ENCODE results near the gene GATA2. TPM values are rescaled to one million over a fixed set of nuclear protein-coding genes. Genes with fewer than 3 reads are reported as not detected.

The GATA2 gene
- total RNA-seq, 1 donor from 2014 or later: 60.4 TPM

GRCh38 chr3:128483657-128484403, 9.2 kb downstream of the GATA2 start:
- Mint-ChIP-seq H3K27ac (peak overlapping the region; percentile 77), H3K9me3 (no peaks in the 10 kb centered on the region), H3K36me3 (peaks cover 13% of the 10 kb centered on the region), H3K4me1 (peaks cover 46% of the 10 kb centered on the region), H3K27me3 (ENCODE audit: low read depth) (no peaks in the 10 kb centered on the region), H3K4me3 (peak overlapping the region; percentile 94)
- no peak for TF ChIP-seq CTCF (IDR thresholded peaks at IDR 0.05; ENCODE audit: unreplicated experiment)
- no peak for DNase-seq (ENCODE audit: low spot score in 2 of 2, unreplicated experiment in 2 of 2)

DNA sequence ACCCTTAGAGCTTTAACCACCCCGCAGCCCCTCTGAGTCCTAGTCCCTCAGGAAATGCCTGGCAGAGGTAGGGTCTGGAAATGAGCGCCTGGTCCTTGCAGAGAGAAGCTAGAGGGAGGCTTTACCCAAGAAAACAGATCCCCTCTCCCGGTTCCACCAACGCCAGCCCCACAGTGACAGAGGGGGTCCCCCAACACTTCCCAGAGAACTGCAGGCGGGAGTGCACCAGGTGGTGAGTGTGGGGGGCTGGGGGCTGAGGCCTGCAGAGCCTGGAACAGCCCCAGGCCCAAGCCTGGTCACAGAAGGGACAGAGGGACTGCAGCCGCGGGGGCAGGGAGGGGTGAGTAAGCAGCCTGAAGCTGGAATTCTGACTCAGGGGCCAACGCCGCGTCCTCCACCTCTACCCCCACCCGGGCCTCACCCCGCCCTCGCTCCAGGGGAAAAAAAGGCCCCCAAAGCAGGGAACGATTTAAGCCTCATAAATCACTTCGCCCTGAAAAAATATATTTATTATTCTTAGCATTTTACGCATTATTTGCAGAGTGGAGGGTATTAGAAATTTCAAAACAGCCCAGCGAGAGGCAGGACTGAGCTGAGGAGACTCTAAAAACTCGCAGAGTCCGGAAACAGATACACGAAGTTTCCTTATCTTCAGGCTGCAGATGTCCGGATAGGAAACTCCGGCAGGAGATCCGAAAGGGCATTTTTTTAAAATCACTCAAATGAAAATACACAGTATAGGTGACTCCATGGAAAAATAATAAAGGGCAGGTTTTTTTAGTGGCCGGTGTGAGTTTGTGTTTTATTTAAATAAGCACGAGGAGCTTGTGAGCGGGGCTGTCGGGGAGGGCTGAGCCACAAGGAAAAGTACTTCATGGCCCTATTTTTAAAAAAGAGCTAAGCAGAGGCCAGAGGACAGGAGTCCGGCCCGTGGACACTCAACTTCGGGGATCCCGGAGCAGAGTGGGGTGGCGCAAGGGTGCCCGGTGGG, 10.0 kb downstream of the GATA2 start:
- H3K27me3 Mint-ChIP-seq (ENCODE audit: low read depth): no peaks in the 10 kb centered on the region
- H3K4me3 Mint-ChIP-seq: peak overlapping the region; percentile 94
- no peak for TF ChIP-seq CTCF (IDR thresholded peaks at IDR 0.05; ENCODE audit: unreplicated experiment)
- H3K36me3 Mint-ChIP-seq: peaks cover 21% of the 10 kb centered on the region
- peak overlapping the region; percentile 81 for H3K27ac Mint-ChIP-seq
- peaks cover 46% of the 10 kb centered on the region for H3K4me1 Mint-ChIP-seq
- DNase-seq (ENCODE audit: low spot score in 2 of 2, unreplicated experiment in 2 of 2): no peak
- no peaks in the 10 kb centered on the region for H3K9me3 Mint-ChIP-seq

- Mint-ChIP-seq H3K4me3 (peak overlapping the region; percentile 53), H3K4me1 (peaks cover 44% of the 10 kb centered on the region), H3K9me3 (no peaks in the 10 kb centered on the region), H3K27ac (peak overlapping the region; percentile 81), H3K27me3 (ENCODE audit: low read depth) (no peaks in the 10 kb centered on the region), H3K36me3 (peaks cover 25% of the 10 kb centered on the region)
- DNase-seq (ENCODE audit: low spot score in 2 of 2, unreplicated experiment in 2 of 2): no peak
- TF ChIP-seq CTCF (IDR thresholded peaks at IDR 0.05; ENCODE audit: unreplicated experiment): no peak
These were observed 10.8 kb downstream of the GATA2 start for GRCh38 chr3:128482175-128482574.

- no peak overlapping the region for H3K4me3 Mint-ChIP-seq
- H3K9me3 Mint-ChIP-seq: no peaks in the 10 kb centered on the region
- no peak for DNase-seq (ENCODE audit: low spot score in 2 of 2, unreplicated experiment in 2 of 2)
- H3K36me3 Mint-ChIP-seq: peaks cover 25% of the 10 kb centered on the region
- no peak for TF ChIP-seq CTCF (IDR thresholded peaks at IDR 0.05; ENCODE audit: unreplicated experiment)
- H3K4me1 Mint-ChIP-seq: peaks cover 41% of the 10 kb centered on the region
- H3K27me3 Mint-ChIP-seq (ENCODE audit: low read depth): no peaks in the 10 kb centered on the region
- H3K27ac Mint-ChIP-seq: no peak overlapping the region
These were observed 11.5 kb downstream of the GATA2 start for GRCh38 chr3:128481438-128481942.

DNA sequence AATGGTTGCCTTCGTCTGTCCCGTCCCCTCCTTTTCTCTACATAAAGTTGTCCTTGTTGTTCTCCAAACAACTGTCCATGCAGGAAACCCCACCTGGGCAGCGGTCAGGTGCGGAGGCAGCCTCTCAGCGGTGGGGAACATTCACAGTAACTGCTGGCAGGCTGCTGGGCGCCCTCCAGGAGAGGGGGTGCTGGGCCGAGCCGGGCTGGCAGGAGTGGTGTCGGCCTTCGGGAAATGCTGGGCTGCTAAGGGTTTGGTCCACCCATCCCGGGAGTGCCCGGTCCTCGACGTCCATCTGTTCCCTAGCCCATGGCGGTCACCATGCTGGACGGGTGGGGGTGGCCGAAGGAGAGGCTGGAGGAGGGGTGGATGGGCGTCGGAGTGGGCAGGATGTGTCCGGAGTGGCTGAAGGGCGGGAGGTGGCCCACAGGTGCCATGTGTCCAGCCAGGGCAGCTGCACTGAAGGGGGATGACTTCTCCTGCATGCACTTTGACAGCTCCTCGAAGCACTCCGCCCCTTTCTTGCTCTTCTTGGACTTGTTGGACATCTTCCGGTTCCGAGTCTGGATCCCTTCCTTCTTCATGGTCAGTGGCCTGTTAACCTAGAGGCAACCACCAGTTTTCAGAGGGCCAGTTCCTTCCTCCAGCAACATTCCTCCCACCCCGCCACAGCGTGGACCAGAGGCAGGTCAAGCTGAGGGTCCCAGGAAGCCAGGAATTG, 12.1 kb downstream of the GATA2 start:
- no peak for DNase-seq (ENCODE audit: low spot score in 2 of 2, unreplicated experiment in 2 of 2)
- no peak overlapping the region for H3K4me3 Mint-ChIP-seq
- TF ChIP-seq CTCF (IDR thresholded peaks at IDR 0.05; ENCODE audit: unreplicated experiment): no peak
- peaks cover 37% of the 10 kb centered on the region for H3K4me1 Mint-ChIP-seq
- no peaks in the 10 kb centered on the region for H3K27me3 Mint-ChIP-seq (ENCODE audit: low read depth)
- no peaks in the 10 kb centered on the region for H3K9me3 Mint-ChIP-seq
- H3K27ac Mint-ChIP-seq: no peak overlapping the region
- H3K36me3 Mint-ChIP-seq: peaks cover 25% of the 10 kb centered on the region

All from mesothelial cell of epicardium (in vitro differentiated cells).